Astrocyte of the cerebellum (primary cell): ENCODE measurements around the gene PRTN3.
"Not testable (repeated sequence)": the region's sequence is repeated elsewhere in the genome, so short reads cannot be mapped to it uniquely, and the experiment has no call there.

Source experiments
- DNase-seq: peaks from one replicate; pipeline ENCODE4 v3.0.0-alpha.2; 2011; ENCODE audit warnings: low read depth
- H3K4me3 ChIP-seq: 2 replicates; pipeline ENCODE4 v1.5.1; 2011; ENCODE audit warnings: mild to moderate bottlenecking, low read depth, low read length, moderate library complexity
- in situ Hi-C: cut with HindIII; loops from 2 replicates; pipeline ENCODE4 v1.10.0; 2017; ENCODE audit warnings: low sequenced_read_pairs
- TF ChIP-seq, protein P1 (sequence below): IDR thresholded peaks from 2 replicates; pipeline ENCODE4 v1.5.1; 2012; ENCODE audit warnings: low read length, low read depth, moderate library complexity, mild to moderate bottlenecking; ENCODE audit errors: missing control alignments

PRTN3 gene

GRCh38 chr19:885536-886224 is 44.9 kb downstream of the PRTN3 start:
- no peak for DNase-seq
- TF ChIP-seq, protein P1, sequence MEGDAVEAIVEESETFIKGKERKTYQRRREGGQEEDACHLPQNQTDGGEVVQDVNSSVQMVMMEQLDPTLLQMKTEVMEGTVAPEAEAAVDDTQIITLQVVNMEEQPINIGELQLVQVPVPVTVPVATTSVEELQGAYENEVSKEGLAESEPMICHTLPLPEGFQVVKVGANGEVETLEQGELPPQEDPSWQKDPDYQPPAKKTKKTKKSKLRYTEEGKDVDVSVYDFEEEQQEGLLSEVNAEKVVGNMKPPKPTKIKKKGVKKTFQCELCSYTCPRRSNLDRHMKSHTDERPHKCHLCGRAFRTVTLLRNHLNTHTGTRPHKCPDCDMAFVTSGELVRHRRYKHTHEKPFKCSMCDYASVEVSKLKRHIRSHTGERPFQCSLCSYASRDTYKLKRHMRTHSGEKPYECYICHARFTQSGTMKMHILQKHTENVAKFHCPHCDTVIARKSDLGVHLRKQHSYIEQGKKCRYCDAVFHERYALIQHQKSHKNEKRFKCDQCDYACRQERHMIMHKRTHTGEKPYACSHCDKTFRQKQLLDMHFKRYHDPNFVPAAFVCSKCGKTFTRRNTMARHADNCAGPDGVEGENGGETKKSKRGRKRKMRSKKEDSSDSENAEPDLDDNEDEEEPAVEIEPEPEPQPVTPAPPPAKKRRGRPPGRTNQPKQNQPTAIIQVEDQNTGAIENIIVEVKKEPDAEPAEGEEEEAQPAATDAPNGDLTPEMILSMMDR, result no peak
- H3K4me3 ChIP-seq, result no peak overlapping the region
- in situ Hi-C loops, result no loop called here

DNA sequence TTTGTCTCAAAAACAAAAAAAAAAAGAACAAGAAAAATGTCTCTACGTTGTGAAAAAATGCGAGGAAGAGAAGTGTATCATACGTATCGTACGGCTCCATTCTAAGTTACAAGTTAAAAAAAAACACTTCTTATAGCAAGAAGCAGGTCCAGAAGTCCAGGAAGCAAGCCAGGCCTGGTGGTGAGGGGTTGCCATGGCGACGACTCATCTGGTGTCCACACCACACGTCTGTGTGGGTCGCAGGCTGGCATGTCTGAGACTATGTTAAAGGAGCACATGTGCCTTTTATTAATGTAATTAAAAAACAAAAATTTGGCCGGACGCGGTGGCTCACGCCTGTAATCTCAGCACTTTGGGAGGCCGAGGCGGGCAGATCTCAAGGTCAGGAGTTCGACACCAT is 46.3 kb downstream of the PRTN3 start:
- peak; percentile 69 for DNase-seq
- no peak overlapping the region for H3K4me3 ChIP-seq
- in situ Hi-C loops, result no loop called here
- TF ChIP-seq, protein P1, result no peak

DNA sequence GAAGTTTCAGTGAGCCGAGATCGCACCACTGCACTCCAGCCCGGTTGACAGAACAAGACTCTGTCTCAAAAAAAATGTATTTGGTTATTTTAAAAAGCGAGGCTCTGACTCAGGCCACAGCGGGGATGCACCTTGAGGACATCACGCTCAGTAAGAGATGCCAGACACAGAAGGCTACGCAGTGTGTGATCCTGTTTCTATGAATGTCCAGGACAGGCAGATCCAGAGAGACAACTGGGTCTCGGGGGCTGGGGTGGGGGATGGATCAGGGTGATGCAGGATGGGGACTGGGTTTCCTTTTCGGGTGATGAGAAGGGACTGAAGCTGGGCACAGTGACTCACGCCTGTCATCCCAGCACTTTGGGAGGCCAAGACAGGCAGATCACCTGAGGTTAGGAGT is 46.8 kb downstream of the PRTN3 start:
- in situ Hi-C loops, result no loop called here
- TF ChIP-seq, protein P1, result no peak
- no peak overlapping the region for H3K4me3 ChIP-seq
- DNase-seq, result no peak

GRCh38 chr19:888581-889385 is 48.0 kb downstream of the PRTN3 start:
- H3K4me3 ChIP-seq, result no peak overlapping the region
- in situ Hi-C loops, result no loop called here
- DNase-seq, result no peak
- TF ChIP-seq, protein P1, result no peak

DNA sequence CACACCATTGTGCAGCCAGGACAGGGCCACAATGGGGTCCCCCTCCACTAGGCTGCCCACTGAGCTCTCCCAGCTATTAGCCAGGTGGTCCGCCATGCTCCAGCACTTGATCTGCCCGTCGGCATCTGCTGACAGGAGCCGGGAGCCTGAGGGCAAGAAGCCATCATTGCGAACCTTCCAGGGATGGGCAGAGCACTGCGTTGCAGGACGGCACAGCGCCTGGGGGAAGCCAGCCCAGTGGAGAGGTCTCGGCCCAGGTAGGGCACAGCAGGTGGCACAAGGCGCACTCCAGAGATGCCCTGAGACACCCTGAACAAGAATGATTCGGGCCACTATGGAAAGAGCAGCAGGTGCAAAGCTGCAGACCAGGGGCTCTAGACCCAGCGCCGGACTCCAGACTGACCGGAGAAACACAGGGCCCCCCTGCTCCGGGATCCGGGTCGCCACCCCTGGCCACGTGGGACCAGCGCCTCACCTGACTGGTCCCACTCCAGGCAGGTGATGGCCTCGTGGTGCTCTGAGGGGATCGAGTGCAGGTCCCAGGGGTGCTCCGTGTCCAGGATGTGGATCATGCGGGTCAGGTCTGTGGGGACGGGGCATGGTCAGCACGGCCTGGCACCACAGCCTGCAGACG is 49.0 kb downstream of the PRTN3 start:
- TF ChIP-seq, protein P1, result no peak
- DNase-seq, result no peak
- H3K4me3 ChIP-seq, result no peak overlapping the region
- in situ Hi-C loops, result no loop called here

GRCh38 chr19:890831-891230 is 50.0 kb downstream of the PRTN3 start:
- no peak for DNase-seq

GRCh38 chr19:891421-892200 is 50.8 kb downstream of the PRTN3 start:
- not testable (repeated sequence) for DNase-seq
- peak overlapping the region; percentile 80 for H3K4me3 ChIP-seq

More at GRCh38 chr19:890831-891230, 50.0 kb downstream of the PRTN3 start:
- TF ChIP-seq, protein P1, result no peak
- no peak overlapping the region for H3K4me3 ChIP-seq
- in situ Hi-C loops, result no loop called here

More at GRCh38 chr19:891421-892200, 50.8 kb downstream of the PRTN3 start:
- in situ Hi-C loops, result not testable (repeated sequence)
